SK-N-MC (cell line): Measurements from ENCODE around the gene OCRL.
"Not testable (repeated sequence)": the region's sequence is repeated elsewhere in the genome, so short reads cannot be mapped to it uniquely, and the experiment has no call there.

Source experiments
- EZH2 ChIP-seq: fragments of 200-600 bp; sonication (generic); IDR thresholded peaks from one replicate; pipeline ENCODE4 v1.6.1; 2017; ENCODE audit warnings: antibody characterized with exemption
- POLR2AphosphoS5 ChIP-seq: IDR thresholded peaks from 2 replicates; pipeline ENCODE4 v1.6.1; 2012; ENCODE audit warnings: mild to moderate bottlenecking, low read depth, low read length, borderline replicate concordance

GRCh38 chrX:129564345-129564744 lies 24.3 kb downstream of the OCRL start:
- TF ChIP-seq POLR2AphosphoS5, EZH2: not testable (repeated sequence)
